ENCODE data around the gene ACAD8.

- TF ChIP-seq CTCF (IDR thresholded peaks at IDR 0.05; ENCODE audit: low read depth, low read length) (no peak), EZH2phosphoT487 (IDR thresholded peaks at IDR 0.05; ENCODE audit: low read depth) (no peak)
Observed at GRCh38 chr11:134257101-134257500, 3.7 kb downstream of the ACAD8 start.
